Mucosa of descending colon (tissue), 3 donors: ENCODE data around the gene PER2. TPM values are rescaled to one million over a fixed set of nuclear protein-coding genes. Genes with fewer than 3 reads are reported as not detected.
A peak's percentile ranks its signal among the peaks of the same experiment; 100 is the strongest.

Experiments
- ATAC-seq: fragments of 200-7000 bp; cut with Tn5 transposase; one replicate; pipeline ENCODE4 v1.9.1; 2020; ENCODE audit warnings: mild to moderate bottlenecking, moderate library complexity
- DNase-seq, 3 donors: peaks; one replicate each; pipeline ENCODE4 v3.0.0-alpha.2; 2020
- H3K36me3 ChIP-seq: fragments of 200-600 bp; one replicate; pipeline ENCODE4 v1.8.0; 2021; ENCODE audit warnings: low read depth, mild to moderate bottlenecking
- H3K4me1 ChIP-seq: fragments of 200-600 bp; one replicate; pipeline ENCODE4 v1.8.0; 2021; ENCODE audit warnings: low read depth, mild to moderate bottlenecking
- H3K4me3 ChIP-seq: fragments of 200-600 bp; one replicate; pipeline ENCODE4 v1.8.0; 2021; ENCODE audit warnings: mild to moderate bottlenecking
- H3K9me3 ChIP-seq: fragments of 200-600 bp; one replicate; pipeline ENCODE4 v1.8.0; 2021; ENCODE audit warnings: mild to moderate bottlenecking
- intact Hi-C, 2 donors: fragments of 100-400 bp; cut with DNase I in 1 of 2; cut with micrococcal nuclease in 1 of 2; formaldehyde crosslinking; loops; one replicate each; pipeline versions ENCODE4 v1.11.0 to v1.11.1; 2022; cut with DNase I, micrococcal nuclease
- total RNA-seq, 3 donors: library from RNA; stranded (reverse); fragmentation: NEBNext Ultra II Directional in 2 of 3; extraction: Animal tissue kit (Norgen Biotek cat#: 25700) in 2 of 3; gene quantifications; one replicate each; pipeline versions ENCODE4 v1.2.1 to v1.2.4, GENCODE V29; 2021 to 2023
- TF ChIP-seq, protein P1 (sequence below): fragments of 200-600 bp; IDR thresholded peaks from one replicate; pipeline ENCODE4 v1.8.0; 2022; ENCODE audit warnings: antibody characterized with exemption, mild to moderate bottlenecking
- donor health status: DM: no; HTN: no; CAD: no; lungs with moderate emphysema.
- donor health status: DM: no; HTN: no; CAD: no.
- donor health status: DM: no; HTN: yes; CAD: no.

PER2 gene
- total RNA-seq, 3 donors from 2014 or later = 22.6 to 26.8 (median 22.6) TPM

DNA sequence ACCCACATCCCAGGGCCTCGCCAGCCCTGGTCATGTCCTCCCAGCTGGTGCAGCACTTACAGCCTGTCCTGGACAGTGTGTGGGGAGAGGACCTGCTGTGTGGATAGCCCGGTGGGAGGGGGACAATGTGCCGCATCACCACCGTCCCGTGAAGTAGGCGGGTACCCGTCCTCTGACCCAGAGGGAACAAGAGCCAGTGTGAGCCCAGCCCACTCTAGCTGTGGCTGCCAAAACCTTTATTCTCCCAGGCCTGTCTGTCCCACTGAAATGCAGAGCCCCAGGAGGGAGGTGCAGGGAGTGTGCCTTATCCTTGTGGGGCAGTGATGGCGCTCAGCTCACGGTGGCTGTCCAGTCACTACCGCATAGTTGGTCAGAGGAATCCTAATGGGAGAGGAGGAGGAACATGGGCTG lies 33.6 kb upstream of the PER2 start:
- no peak overlapping the region for H3K4me3 ChIP-seq
- no peak for DNase-seq
- TF ChIP-seq, protein P1, sequence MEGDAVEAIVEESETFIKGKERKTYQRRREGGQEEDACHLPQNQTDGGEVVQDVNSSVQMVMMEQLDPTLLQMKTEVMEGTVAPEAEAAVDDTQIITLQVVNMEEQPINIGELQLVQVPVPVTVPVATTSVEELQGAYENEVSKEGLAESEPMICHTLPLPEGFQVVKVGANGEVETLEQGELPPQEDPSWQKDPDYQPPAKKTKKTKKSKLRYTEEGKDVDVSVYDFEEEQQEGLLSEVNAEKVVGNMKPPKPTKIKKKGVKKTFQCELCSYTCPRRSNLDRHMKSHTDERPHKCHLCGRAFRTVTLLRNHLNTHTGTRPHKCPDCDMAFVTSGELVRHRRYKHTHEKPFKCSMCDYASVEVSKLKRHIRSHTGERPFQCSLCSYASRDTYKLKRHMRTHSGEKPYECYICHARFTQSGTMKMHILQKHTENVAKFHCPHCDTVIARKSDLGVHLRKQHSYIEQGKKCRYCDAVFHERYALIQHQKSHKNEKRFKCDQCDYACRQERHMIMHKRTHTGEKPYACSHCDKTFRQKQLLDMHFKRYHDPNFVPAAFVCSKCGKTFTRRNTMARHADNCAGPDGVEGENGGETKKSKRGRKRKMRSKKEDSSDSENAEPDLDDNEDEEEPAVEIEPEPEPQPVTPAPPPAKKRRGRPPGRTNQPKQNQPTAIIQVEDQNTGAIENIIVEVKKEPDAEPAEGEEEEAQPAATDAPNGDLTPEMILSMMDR = no peak

DNA sequence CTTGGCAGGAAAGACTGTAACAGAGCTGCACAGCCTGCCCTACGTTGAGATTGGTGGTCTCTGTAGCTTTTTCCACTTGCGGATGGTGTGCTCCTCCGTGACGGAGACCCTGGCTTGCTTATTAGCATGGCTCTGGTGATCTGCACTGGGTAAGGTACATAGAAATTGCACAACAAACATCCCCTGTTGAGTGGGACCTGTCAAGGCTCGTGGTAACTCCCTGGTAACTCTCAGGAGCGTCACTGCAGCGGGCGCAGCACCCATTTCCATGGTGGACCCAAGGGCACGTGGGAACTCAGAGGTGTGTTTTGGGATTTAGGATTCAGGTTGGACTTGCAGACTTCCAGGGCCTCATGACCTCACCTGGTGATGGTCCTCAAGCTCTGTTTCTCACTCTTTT lies 33.1 kb upstream of the PER2 start:
- no peak for ATAC-seq
- TF ChIP-seq, protein P1 = no peak
- H3K36me3 ChIP-seq = no peaks in the 10 kb centered on the region
- H3K4me1 ChIP-seq = peaks cover 8% of the 10 kb centered on the region
- no peak for DNase-seq
- intact Hi-C loops = no loop called here
- H3K4me3 ChIP-seq = no peak overlapping the region
- H3K9me3 ChIP-seq = no peaks in the 10 kb centered on the region

More for the DNA sequence above, 33.6 kb upstream of the PER2 start:
- no peaks in the 10 kb centered on the region for H3K9me3 ChIP-seq
- peaks cover 8% of the 10 kb centered on the region for H3K4me1 ChIP-seq
- intact Hi-C loops = no loop called here
- H3K36me3 ChIP-seq = no peaks in the 10 kb centered on the region
- ATAC-seq = no peak

DNA sequence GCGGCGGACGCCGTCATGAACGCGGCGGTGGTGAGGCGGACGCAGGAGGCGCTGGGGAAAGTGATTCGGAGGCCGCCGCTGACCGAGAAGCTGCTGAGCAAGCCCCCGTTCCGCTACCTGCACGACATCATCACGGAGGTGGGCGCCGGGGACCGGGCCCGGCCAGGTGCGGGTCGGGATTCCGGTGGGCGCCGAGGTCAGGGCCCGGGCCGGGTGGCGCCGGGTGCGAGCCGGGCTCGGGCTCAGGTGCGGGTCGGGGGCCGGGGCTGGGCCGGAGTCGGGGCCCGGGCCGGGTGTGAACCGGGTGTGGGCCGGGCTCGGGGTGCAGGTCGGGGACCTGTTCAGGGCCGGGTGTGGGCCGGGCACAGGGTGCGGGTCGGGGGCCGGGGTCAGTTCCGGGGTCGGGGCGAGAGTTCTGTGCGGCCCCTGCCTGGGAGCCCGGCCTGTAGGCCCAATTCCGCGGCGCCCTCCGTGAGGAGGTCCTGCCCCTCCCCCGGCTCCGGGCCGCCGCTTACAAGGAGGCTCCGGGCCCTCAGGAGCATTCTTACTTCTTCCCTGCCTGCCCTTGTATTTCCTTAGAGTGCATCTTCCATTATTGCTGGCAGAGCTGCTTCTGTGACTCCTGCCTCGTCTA lies 32.4 kb upstream of the PER2 start:
- peak in 1 of 3 donors; percentile 35 for DNase-seq
- peak; percentile 7 for ATAC-seq
- intact Hi-C loops = no loop called here
- peaks cover 8% of the 10 kb centered on the region for H3K4me1 ChIP-seq
- no peaks in the 10 kb centered on the region for H3K9me3 ChIP-seq
- TF ChIP-seq, protein P1 = no peak
- no peaks in the 10 kb centered on the region for H3K36me3 ChIP-seq
- H3K4me3 ChIP-seq = peak overlapping the region; percentile 54

DNA sequence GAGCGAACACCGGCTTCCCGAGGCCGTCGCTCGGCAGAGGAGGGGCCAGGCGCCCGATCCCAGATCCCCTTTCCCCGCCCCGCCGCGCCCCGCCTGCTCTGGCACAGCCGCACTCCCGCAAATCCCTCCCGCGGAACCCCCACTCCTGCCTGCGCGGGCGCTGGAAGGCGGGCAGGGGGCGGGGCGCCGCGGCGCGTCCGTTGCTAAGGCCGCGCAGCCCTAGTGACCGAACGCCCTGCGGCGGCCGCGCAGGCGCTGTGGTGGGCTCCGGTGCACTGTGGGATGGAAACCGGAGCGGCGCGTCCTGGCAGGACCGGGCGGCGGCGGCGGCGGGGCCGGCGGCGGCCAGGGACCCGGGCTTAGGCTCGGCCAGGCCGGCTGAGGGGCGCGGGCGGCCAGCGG lies 31.8 kb upstream of the PER2 start, which contains the start of gene TRAF3IP1:
Gene TRAF3IP1 (plus strand): TSS at position 273 of the 402 bp plus-strand sequence. CDS start 145 bp downstream, outside the sequence.
- Histone ChIP-seq H3K9me3 (no peaks in the 10 kb centered on the region), H3K4me3 (peak within 1 kb of the TSS; percentile 54), H3K36me3 (no peaks in the 10 kb centered on the region), H3K4me1 (peaks cover 8% of the 10 kb centered on the region)
- DNase-seq (peak; percentile 93 to 97 (median 95)), ATAC-seq (peak; percentile 98)
- TF ChIP-seq, protein P1 = no peak
- intact Hi-C loops = no loop called here

DNA sequence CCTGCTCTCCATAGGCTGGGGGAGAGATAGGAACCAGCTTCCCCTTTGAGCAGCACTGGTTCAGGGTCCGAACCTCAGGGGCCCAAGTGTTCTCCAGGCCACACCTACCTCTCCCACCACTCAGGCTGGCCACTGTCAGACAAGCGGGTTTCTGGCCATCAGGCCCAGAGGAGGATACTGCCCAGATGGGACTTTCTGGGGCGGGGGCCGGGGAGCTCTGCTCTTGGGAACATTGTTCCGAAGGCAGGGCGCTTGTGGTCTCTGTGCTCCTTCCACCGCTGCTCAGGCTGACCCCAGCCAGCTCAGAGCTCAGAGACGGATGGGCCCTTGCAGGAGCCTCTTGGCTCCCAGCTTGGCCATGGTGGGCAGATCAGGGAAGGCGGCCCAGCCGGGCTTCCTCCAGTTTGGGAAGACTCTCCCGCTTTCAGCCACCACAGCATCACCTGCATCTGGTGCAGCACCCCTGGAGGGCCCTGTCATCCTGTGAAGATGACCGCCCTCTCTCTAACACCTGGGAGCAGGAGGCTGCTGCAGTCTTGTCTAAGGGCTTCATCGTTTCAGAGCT lies 26.7 kb upstream of the PER2 start:
- TF ChIP-seq, protein P1 = no peak
- no peaks in the 10 kb centered on the region for H3K36me3 ChIP-seq
- H3K4me3 ChIP-seq = no peak overlapping the region
- no peaks in the 10 kb centered on the region for H3K4me1 ChIP-seq
- intact Hi-C loops = no loop called here
- no peaks in the 10 kb centered on the region for H3K9me3 ChIP-seq
- no peak for DNase-seq
- no peak for ATAC-seq
